ENCODE data around the gene PPM1B.

The PPM1B gene

DNA sequence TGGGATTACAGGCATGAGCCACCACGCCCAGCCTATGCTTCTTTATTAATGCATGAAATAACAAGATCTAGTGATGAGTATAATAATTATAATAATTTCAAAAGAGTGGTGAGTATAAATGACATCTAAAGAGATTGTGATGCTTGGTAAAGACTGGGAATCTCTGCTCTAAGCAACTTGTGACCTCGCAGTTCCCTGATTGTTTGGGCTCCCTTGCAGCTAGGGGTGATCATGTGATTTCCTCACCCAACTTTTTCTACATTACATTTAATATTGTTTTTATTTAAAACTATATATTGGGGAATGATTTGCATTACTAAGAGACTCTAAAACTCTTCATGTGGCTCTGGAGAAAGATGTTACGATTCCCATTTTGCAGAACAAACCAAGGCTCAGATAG is 4.1 kb upstream of the PPM1B start:
- no peak for DNase-seq

DNA sequence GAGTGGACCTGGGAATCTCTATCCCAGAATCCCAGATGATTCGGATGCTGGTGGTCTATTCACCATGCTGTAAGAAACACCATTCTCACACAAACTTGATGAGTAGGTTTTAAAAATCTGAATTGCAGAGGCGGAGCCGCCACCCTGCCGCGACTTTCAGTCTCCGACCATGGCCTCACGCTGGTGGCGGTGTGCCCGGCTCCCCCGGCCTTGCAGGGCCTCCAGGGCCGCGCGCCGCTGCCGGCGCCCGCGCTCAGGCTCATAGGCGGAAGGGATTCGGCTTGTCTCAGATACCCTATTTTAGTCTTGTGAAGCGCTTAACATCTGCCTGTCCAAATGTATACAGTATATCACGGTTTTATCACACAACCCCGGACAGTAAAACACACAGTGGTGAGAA is 2.6 kb upstream of the PPM1B start:
- no peak for DNase-seq

DNA sequence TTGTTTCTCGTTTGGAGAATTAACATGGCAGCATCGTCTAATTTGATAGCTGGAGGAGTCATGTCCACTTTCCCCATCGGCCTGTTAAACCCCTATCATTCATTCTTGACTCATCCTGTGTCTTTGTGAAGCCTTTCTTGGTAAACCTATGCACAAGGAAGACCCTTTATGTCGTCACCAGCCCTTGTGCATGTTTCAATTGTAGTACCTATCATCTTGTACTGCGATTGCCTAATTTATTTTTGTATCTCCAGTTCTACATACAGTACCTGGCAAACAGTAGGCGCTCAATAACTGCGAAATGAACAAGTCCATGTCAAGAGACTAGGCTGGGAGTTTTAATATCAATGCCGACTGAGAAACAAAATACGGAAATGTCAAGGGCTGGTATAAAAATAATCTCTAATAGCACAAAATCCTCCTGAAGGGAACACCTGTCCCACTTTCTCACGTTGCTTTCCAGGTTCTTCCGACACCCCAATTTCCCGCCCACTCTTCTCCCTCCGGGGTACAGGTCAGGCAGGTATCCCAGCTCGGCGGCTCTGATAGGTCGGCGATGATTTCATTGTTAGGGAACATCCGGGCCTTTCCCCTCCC is 1.3 kb upstream of the PPM1B start:
- no peak for DNase-seq

DNA sequence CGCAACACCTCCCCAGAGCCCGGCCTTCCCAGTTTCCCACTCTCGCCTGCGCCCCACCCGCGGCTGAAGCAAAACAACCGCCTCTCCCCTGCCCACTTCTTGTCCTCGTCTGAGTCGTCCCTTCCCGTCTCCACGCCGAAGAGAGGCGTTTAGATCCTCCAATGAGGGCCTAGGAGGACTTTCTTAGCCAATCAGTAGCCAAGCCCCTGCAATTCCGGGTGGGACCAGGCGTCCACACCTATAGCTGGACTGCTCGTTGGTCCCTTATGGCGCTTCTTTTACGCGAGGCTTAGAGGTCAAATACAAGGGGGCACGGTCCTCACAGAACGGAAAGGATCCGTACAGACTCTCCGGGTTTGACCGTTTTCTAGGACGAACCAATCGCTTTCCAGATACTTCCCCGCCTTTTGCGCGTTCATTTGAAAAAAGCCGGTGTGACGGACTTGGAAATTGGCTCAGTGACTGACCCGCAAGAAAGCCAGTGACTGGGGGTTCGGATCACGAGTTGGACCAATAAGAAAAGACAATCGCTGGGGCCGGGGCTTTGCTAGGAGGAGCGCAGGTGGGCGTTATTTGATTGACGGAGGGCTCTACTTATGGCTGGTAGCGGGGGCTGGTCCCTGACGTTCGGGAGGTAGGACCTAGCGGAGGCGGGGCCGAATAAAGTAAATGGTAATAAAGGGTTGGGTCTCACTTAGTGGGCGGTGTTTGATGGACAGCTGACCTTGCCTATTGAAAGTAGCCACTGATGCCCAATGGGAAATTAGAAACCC is 581 bp upstream of the PPM1B start:
- peak; percentile 100 for DNase-seq

DNA sequence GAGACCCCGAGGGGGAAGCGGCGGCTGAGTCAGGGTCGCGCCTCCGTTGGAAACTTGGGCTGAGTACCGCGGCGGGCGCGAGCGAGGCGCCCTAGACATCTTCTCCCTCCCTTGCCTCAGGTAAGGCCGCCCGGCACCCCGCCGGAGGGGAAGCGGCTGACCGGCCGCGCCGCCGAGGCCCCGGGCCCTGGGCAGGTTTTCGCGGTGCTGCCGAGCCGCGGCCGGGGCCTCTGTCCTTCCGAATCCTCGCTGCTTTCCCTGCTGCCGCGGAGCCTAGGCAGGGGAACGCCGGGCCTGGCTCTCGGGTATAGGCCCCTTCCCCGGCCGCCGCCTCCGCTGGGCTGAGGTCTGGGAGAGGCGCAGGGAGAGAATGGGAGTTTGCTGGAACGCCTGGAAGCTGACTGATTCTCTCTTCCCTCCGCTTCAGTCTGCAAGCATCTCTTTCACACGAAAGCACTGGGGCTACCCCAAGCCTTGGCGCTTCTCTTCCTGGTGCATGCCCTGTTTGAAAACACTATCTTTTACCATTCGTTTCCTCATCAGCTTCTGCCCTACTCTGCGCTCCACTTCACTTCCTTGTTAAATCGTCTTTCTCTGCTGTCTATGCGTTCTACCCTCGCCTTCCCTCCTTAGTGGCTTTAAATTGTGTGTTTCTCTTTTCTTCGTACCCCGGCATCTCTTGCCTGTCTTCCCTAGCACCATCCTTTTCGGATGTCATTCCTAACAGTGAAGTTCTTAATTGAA is 652 bp downstream of the PPM1B start:
- DNase-seq = peak; percentile 44

DNA sequence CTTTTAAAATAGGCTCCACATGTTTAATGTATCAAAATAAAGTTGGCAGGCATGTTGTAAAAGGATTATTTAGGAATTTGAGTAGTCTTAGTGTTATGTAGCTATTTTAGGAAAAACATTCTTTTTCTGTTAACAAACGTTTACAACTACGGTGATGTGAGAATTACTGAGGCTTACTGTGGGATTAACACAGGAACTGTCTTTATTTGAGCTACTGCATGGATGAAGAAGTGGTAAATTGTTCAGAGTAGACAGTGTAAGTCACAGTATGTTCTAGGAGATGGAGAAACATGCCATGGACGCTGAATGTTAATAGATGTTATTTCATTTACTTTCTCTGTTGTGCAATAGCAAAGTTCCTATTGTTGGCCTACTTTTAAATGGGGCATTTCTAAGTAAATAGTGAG is 1.6 kb downstream of the PPM1B start:
- no peak for DNase-seq

DNA sequence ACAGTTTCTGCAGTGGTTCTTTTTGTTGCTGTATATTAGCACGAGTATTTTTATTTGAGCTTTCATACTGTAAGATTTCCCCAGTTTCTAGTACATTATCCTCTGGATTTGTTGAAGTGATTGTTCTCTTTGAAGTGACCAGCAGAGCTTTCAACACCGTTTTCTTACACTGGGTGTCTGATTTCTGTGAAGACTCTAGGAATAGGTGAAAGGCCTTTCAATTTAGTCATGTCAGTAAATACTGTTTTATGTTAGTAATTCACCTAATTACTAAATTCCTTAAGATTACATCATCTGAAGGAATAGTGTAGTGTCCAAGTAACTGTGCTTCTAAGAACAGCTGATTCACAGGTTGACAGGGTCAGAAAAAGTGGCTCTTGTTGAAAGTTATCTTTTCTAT is 2.3 kb downstream of the PPM1B start:
- no peak for DNase-seq

DNA sequence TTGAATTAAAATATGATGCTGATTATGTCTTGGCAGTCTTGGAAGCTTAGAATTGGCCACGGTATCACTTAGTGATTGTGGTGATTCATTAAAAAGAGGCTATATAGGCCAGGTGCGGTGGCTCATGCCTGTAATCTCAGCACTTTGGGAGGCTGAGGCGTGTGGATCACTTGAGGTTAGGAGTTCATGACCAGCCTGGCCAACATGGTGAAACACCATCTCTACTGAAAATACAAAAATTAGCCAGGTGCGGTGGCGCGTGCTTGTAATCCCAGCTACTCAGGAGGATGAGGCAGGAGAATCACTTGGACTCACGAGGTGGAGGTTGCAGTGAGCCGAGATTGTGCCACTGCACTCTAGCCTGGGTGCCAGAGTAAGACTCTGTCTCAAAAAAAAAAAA is 2.8 kb downstream of the PPM1B start:
- peak; percentile 2 for DNase-seq

DNA sequence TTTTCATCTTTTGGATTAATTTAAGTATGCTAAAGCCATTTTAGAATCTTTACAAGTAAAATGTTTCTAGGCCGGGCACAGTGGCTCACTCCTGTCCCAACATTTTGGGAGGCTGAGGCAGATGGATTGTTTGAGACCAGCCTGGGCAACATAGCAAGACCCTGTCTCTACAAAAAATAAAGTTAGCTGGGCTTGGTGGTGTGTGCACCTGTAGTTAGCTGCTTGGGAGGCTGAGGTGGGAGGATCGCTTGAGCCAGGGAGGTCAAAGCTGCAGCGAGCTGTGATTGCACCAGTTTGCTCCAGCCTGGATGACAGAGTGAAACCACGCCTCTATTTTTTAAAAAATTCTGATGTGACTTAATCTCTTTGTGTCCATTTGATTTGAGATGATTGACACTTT is 3.9 kb downstream of the PPM1B start:
- DNase-seq = no peak

DNA sequence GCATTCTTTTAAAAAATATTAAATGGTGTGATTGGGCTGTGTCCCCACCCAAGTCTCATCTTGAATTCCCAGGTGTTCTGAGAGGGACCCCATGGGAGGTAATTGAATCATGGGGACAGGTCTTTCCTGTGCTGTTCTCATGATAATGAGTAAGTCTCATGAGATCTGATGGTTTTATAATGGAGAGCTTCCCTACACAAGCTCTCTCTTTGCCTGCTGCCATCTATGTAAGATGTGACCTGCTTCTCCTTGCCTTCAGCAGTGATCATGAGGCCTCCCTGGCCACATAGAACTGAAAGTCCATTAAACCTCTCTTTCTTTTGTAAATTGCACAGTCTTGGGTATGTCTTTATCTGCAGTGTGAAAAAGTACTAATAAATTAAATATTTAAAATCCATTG is 10.3 kb downstream of the PPM1B start:
- no peak for DNase-seq

DNA sequence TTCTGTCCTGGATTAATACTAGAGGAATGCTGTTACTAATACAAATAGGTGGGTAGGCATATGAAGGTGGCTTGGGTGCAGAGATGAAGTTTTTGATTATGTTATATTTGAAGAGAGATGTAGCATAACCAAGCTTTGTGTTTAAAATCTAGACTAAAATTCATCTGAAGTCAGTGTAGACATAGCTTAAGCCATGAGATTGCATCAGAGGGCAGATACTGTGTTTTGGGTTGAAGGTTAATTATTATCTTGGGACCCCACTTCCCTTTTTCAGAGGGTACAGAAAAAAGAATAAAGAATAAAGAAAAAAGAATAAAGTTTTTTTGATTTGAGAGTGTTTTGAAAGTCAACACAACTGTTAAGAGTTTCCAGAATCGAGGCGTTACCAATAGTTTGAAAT is 13.0 kb downstream of the PPM1B start:
- DNase-seq = no peak

DNA sequence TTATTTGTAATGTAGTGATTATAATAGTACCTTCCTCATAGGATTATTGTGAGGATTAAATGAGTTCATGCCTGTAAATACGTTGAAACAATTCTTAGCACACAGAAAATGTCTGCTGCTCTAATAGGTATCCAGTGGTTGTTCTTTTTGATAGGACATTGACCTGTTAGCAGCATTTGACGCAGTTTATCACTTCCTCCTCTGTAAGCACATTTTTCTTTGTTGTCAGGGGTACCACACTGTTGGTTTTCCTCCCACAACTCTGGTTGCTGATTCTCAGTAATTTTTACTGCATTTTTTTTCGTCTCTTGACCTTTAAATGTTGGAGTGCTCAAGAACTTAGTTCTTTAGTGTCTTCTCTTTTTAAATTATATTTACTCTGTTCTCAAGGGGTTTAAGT is 15.4 kb downstream of the PPM1B start:
- DNase-seq = no peak

DNA sequence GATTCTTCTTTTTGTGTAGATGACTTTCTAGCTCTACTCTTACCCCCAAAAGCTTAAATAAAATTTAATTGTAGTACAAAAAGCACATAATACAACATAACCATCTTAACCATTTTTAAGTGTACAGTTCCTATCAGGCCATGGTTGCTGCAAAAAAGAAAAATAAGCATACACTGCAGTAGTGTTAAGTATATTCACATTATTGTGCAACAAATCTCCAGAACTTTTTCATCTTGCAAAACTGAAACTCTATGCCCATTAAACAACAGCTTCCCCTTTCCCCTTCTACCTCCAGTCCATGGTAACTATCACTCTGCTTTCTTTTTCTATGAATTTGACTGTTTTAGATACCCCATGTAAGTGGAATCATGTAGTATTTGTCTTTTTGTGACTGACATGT is 18.1 kb downstream of the PPM1B start:
- no peak for DNase-seq

DNA sequence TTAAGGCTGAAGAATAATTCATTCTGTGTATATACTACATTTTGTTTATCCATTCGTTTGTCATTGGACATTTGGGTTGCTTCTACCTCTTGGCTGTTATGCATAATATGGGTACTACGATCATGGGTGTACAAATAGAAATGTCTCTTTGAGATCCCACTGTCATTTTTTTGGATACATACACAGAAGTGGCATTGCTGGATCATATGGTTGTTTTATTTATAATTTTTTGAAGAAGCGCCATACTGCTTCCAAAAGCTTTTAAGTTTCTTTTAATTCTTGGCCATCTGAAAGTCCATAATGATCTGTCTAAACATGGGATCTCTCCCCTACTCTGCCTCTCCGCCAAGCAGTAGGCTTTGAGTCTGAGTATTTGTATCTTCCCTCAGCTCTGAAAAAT is 18.6 kb downstream of the PPM1B start:
- no peak for DNase-seq

DNA sequence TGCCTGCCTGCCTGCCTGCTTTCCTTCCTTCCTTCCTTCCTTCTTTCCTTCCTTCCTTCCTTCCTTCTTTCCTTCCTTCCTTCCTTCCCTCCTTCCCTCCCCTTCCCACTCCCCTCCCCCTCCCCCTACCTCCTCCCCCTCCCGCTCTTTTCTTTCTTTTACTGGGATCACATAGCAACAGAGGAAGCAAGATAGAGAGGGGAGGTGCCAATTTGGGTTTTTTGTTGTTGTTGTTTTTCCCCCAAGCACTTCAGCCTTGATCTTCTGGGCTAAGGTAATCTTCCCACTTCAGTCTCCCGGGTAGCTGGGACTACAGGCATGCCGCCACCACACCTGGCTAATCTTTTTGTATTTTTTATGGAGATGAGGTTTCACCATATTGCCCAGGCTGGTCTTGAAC is 20.0 kb downstream of the PPM1B start:
- DNase-seq = no peak

DNA sequence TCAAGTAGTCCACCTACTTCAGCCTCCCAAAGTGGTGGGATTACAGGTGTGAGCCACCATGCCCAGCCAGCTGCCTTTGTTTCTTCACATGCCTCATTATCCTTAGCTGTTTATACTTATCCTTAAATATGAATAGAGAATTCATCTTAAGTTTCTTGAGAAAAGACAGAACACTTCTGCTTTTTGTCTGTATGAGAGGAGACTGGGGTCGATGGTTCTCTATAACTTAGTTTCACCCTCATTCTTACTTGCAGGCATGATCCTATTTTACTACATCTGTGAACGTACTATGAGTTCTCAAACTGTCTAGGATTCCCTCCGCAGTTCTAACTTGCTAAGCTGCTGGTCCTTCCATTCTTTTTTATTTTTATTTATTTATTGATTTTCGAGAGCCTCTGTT is 20.4 kb downstream of the PPM1B start:
- DNase-seq = no peak

DNA sequence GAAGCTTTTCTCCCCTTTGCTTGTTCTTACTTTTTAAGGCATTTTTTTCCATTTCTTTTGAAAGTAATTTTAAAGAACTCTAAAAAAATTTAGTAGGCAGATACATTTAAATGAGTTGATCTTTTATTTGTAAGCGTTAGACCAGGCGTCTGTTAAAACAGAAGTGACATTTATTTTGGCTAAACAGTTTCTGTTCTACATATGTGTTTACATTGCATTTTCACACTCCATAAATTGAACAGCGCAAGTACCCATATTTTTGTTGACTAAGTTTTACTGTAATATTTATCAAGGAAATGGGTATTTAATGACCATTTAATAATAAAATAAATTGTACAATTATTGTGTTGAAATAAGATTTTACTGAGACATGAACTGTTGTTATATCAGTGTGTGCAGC is 21.9 kb downstream of the PPM1B start:
- DNase-seq = no peak

DNA sequence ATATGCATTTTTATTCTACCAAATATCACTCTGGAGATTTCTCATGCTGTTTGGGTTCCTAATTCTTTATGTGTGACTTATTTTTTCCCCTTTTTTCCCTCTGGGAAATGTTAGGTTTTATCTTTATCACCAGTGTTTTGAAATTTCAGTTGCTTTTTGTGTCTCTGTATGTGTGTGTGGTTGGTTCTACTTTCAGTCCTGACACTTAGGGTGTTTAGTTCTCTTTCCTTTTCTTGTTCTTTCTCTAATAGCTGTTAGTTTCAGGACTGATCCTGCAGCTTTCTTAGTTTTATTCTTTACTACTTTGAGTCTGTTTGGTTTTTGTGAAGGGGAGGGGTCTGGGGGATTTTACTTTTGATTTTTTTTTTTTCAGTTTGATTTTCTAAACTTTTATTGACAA is 23.1 kb downstream of the PPM1B start:
- no peak for DNase-seq

DNA sequence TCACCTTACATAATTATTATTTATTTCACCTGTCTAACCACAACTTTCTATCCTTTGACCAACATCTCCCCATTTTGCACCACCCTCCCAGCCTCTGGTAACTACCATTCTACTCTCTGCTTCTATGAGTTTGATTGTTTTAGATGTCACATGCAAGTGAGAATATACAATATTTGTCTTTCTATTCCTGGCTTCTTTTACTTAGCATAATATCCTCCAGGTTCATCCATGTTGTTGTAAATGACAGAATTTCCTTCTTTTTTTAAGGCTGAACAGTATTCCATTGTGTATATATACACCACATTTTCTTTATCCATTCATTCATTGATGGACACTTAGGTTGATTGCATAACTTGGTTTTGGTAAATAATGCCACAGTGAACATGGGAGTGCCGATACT is 24.0 kb downstream of the PPM1B start:
- DNase-seq = no peak

DNA sequence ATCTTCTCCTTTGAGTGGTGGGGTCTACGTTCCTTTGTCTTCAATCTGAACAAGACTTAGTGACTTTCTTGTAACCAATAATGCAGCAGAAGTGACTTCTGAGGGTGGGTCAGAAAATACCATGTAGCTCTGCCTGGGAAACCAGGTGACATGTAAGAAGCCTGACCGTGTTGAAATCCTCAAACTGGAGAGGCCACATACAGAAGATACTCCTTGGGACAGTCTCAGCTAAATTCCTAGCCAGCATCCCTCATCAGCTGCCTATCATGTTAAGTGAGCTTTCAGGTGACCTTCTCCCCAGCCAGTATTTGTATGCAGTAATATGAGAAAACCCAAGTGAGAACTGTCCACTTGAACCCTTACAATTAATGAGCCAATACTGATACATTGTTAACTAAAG is 27.0 kb downstream of the PPM1B start:
- no peak for DNase-seq

DNA sequence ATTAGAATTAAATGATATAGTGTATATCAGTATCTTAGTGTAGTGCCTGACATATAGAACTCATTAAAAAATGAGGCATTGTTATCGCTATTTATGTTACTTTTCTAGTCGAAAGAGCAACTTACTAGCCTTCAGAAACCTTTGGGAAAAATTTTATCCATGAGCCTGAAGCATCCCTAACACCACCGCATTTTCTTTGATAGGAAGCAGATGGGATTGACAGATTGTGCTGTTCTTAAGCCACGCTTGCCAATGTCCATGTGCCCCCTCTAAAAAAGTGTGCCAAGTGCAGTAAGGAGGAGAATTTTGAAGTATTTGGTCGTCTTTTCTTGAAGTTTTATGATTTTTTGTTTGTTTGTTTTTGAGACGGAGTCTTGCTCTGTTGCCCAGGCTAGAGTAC is 29.1 kb downstream of the PPM1B start:
- no peak for DNase-seq

DNA sequence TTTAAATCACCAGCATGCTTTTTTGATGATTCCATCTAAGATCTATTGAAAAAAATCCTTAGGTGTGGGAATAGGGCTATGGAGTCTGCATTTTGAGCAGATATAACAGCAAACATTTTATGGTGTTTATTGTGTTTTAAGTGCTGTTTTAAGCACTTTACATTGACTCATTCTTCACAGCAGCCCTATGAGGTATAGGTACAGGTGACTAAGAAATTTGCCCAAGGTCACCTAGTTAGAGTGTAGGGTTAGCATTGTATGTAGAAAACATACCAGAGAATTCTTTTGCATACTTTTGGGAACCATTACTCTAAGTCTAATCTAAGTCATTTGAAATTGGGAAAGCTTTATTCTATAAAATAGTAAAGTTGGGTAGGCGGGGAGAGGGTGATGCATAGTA is 31.3 kb downstream of the PPM1B start:
- DNase-seq = no peak

DNA sequence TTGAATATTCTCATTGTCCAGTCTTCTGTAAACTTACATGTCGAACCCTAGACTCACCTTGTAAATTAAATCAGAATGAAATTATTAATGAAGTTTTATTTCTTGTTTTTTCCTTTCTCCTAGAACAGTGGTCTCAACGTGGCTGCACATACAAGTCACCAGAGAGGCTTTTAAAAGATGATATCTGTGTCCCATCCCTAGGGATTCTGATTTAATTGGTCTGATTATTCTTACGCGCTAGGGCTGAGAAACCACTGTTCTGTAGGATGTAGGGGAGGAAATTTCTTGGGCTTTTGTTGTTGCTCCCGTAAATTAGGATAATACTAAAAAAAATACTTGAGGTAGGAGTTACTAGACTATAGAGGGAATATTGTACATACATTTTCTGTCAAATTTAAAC is 32.1 kb downstream of the PPM1B start:
- DNase-seq = no peak

DNA sequence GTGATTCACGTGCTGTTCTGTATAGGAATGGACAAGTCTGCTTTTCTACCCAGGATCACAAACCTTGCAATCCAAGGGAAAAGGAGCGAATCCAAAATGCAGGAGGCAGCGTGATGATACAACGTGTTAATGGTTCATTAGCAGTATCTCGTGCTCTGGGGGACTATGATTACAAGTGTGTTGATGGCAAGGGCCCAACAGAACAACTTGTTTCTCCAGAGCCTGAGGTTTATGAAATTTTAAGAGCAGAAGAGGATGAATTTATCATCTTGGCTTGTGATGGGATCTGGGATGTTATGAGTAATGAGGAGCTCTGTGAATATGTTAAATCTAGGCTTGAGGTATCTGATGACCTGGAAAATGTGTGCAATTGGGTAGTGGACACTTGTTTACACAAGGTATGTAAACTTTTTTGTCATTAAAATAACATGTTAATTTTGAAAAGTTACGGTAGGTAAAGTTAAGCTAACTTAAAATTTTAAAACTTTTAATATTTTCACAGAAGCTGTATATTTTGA is 33.0 kb downstream of the PPM1B start:
- no peak for DNase-seq
